Activated CD8-positive, alpha-beta memory T cell treated with anti-CD3 and anti-CD28 coated beads, Interleukin-2, amount 50 U/mL, for 48 hours (primary cell): Measurements from ENCODE around the gene PSENEN.
A peak's percentile ranks its signal among the peaks of the same experiment; 100 is the strongest.
"Not testable (repeated sequence)": the region's sequence is repeated elsewhere in the genome, so short reads cannot be mapped to it uniquely, and the experiment has no call there.

Experiments used
- DNase-seq: peaks from one replicate; pipeline ENCODE4 v3.0.0-alpha.2; 2020

PSENEN gene

GRCh38 chr19:35753634-35754369 lies 8.4 kb downstream of the PSENEN start:
- no peak for DNase-seq

GRCh38 chr19:35754370-35755130 lies 9.1 kb downstream of the PSENEN start:
- DNase-seq, result no peak

GRCh38 chr19:35755131-35755549 lies 9.7 kb downstream of the PSENEN start:
- DNase-seq, result no peak

GRCh38 chr19:35755550-35756376 lies 10.3 kb downstream of the PSENEN start:
- DNase-seq, result peak; percentile 70

- DNase-seq, result no peak
Measured at GRCh38 chr19:35756377-35757230, 11.2 kb downstream of the PSENEN start, which contains the start of gene HSPB6. Gene HSPB6 (minus strand): TSS chr19:35757029. CDS start chr19:35757008, 21 bp downstream.

- peak; percentile 78 for DNase-seq
Measured at GRCh38 chr19:35757231-35757748, 11.8 kb downstream of the PSENEN start.

GRCh38 chr19:35757749-35758608 lies 12.5 kb downstream of the PSENEN start, which contains the start of gene PROSER3:
Gene PROSER3 (plus strand): TSS chr19:35758176. CDS start chr19:35758216, 40 bp downstream.
- DNase-seq, result peak; percentile 98

- no peak for DNase-seq
Measured at GRCh38 chr19:35759697-35760096, 14.2 kb downstream of the PSENEN start.

- DNase-seq, result no peak
Measured at GRCh38 chr19:35760711-35761349, 15.4 kb downstream of the PSENEN start.

GRCh38 chr19:35764432-35765315 lies 19.2 kb downstream of the PSENEN start:
- DNase-seq, result no peak

- no peak for DNase-seq
Measured at GRCh38 chr19:35766571-35767104, 21.2 kb downstream of the PSENEN start.

GRCh38 chr19:35767288-35768081 lies 22.0 kb downstream of the PSENEN start:
- no peak for DNase-seq

- no peak for DNase-seq
Measured at GRCh38 chr19:35768082-35768421, 22.6 kb downstream of the PSENEN start.

- not testable (repeated sequence) for DNase-seq
Measured at GRCh38 chr19:35772362-35772761, 26.9 kb downstream of the PSENEN start.

GRCh38 chr19:35773020-35773806 lies 27.8 kb downstream of the PSENEN start:
- DNase-seq, result no peak

GRCh38 chr19:35774274-35775045 lies 29.0 kb downstream of the PSENEN start:
- no peak for DNase-seq

- DNase-seq, result no peak
Measured at GRCh38 chr19:35775046-35775297, 29.5 kb downstream of the PSENEN start.
